ENCODE measurements around the gene LBP.
"Not testable (repeated sequence)": the region's sequence is repeated elsewhere in the genome, so short reads cannot be mapped to it uniquely, and the experiment has no call there.

LBP gene

GRCh38 chr20:38377838-38378237 is 31.6 kb downstream of the LBP start:
- DNase-seq; in situ Hi-C loops (cut with HindIII; ENCODE audit: low pct_ligation_motif_present, low pct_unique_long_range_greater_than_20kb, low sequenced_read_pairs): not testable (repeated sequence)

GRCh38 chr20:38383147-38383546 is 36.9 kb downstream of the LBP start:
- no peak for DNase-seq
- in situ Hi-C loops (cut with HindIII; ENCODE audit: low pct_ligation_motif_present, low pct_unique_long_range_greater_than_20kb, low sequenced_read_pairs) = no loop called here

- no peak for DNase-seq
- in situ Hi-C loops (cut with HindIII; ENCODE audit: low pct_ligation_motif_present, low pct_unique_long_range_greater_than_20kb, low sequenced_read_pairs) = no loop called here
Measured at GRCh38 chr20:38386004-38386403, 39.7 kb downstream of the LBP start.

DNA sequence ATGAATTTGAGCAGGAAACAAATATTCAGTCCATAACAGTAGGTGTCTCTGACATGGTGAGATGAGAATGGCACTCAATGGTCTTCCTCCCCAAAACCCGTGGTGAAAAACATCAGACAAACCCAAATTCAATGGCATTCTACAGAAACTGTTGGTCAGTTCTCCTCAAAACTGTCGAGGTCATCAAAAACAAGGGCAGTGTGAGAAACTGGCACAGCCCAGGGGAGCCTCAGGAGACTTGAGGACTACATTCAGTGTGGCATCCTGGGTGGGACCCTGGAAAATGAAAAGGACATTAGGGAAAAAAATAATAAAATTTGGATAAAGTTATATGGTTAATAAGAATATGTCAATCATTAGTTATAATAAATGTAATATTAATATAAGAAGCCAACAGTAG is 40.6 kb downstream of the LBP start:
- in situ Hi-C loops (cut with HindIII; ENCODE audit: low pct_ligation_motif_present, low pct_unique_long_range_greater_than_20kb, low sequenced_read_pairs) = no loop called here

GRCh38 chr20:38387953-38388352 is 41.7 kb downstream of the LBP start:
- in situ Hi-C loops (cut with HindIII; ENCODE audit: low pct_ligation_motif_present, low pct_unique_long_range_greater_than_20kb, low sequenced_read_pairs) = no loop called here
- DNase-seq = no peak

More for the DNA sequence above, 40.6 kb downstream of the LBP start:
- no peak for DNase-seq

DNA sequence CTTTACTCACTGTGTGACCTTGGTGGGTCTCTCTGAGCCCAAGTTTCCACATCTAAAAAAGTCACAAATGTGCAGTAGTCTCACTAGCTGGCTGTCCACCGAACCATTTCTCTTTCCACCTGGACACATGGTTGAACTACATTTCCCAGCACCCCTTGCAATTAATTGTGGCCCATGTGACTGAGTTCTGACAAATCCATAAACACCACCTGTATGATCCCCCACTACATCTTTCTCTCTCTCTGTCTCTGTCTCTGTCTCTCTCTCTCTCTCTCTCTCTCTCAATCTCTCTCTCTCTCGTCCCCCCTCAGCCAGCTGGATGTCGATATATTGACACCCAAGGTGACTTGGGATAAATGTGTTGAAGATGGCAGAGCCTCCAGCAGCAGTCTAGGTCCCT is 46.1 kb downstream of the LBP start:
- no peak for DNase-seq
- in situ Hi-C loops (cut with HindIII; ENCODE audit: low pct_ligation_motif_present, low pct_unique_long_range_greater_than_20kb, low sequenced_read_pairs) = no loop called here

GRCh38 chr20:38393259-38393658 is 47.0 kb downstream of the LBP start:
- in situ Hi-C loops (cut with HindIII; ENCODE audit: low pct_ligation_motif_present, low pct_unique_long_range_greater_than_20kb, low sequenced_read_pairs) = no loop called here
- DNase-seq = no peak

- in situ Hi-C loops (cut with HindIII; ENCODE audit: low pct_ligation_motif_present, low pct_unique_long_range_greater_than_20kb, low sequenced_read_pairs) = no loop called here
- no peak for DNase-seq
Measured at GRCh38 chr20:38395165-38395564, 48.9 kb downstream of the LBP start.

DNA sequence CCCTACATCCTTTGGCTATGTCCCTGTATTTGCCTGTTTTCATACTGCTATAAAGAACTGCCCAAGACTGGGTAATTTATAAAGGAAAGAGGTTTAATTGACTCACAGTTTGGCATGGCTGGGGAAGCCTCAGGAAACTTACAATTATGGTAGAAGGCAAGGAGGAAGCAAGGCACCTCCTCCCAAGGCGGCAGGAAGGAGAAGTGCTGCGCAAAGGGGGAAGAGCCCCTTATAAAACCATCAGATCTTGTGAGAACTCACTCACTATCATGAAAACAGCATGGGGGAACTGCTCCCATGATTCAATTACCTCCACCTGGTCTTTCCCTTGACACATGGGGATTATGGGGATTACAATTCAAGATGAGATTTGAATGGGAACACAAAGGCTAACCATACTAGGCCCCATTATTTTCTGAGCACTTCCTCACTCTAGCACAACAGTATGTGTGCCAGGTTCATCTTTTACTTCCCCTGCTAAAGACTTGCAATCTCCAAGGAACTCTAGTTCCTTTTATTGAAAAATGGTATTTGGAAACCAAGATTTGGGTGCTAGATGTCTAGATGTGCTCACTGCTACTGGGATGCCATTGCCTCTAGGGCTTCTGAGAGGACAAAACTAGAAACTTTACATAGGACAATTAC is 49.6 kb downstream of the LBP start:
- in situ Hi-C loops (cut with HindIII; ENCODE audit: low pct_ligation_motif_present, low pct_unique_long_range_greater_than_20kb, low sequenced_read_pairs); DNase-seq: not testable (repeated sequence)

GRCh38 chr20:38402089-38402488 is 55.8 kb downstream of the LBP start:
- no peak for DNase-seq
- in situ Hi-C loops (cut with HindIII; ENCODE audit: low pct_ligation_motif_present, low pct_unique_long_range_greater_than_20kb, low sequenced_read_pairs) = no loop called here

- no peak for DNase-seq
- in situ Hi-C loops (cut with HindIII; ENCODE audit: low pct_ligation_motif_present, low pct_unique_long_range_greater_than_20kb, low sequenced_read_pairs) = no loop called here
Measured at GRCh38 chr20:38402816-38403215, 56.5 kb downstream of the LBP start.

DNA sequence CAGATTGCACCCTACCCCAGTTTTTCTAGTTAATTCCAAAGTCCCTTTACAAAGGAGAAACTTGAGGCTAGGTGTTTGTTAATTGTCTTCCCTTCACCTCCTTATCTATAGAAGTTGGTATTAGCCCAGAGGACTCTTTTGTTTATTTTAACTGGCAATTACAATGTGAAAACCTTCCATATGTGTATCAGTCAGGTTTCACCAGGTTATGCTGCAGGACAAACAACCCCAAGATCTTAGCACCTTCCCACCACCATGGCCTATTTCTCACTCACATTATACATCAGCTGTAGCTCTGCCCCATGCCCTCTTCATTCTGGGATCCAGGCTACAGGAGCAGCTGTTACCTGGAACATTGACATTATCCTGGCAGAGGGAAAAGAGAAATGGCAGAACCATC is 57.7 kb downstream of the LBP start:
- DNase-seq = no peak
- in situ Hi-C loops (cut with HindIII; ENCODE audit: low pct_ligation_motif_present, low pct_unique_long_range_greater_than_20kb, low sequenced_read_pairs) = no loop called here

- in situ Hi-C loops (cut with HindIII; ENCODE audit: low pct_ligation_motif_present, low pct_unique_long_range_greater_than_20kb, low sequenced_read_pairs) = no loop called here
- no peak for DNase-seq
Measured at GRCh38 chr20:38405132-38405531, 58.9 kb downstream of the LBP start.

GRCh38 chr20:38406476-38406875 is 60.2 kb downstream of the LBP start:
- DNase-seq = no peak
- in situ Hi-C loops (cut with HindIII; ENCODE audit: low pct_ligation_motif_present, low pct_unique_long_range_greater_than_20kb, low sequenced_read_pairs) = no loop called here

- in situ Hi-C loops (cut with HindIII; ENCODE audit: low pct_ligation_motif_present, low pct_unique_long_range_greater_than_20kb, low sequenced_read_pairs) = no loop called here
- DNase-seq = no peak
Measured at GRCh38 chr20:38407321-38407720, 61.0 kb downstream of the LBP start.

DNA sequence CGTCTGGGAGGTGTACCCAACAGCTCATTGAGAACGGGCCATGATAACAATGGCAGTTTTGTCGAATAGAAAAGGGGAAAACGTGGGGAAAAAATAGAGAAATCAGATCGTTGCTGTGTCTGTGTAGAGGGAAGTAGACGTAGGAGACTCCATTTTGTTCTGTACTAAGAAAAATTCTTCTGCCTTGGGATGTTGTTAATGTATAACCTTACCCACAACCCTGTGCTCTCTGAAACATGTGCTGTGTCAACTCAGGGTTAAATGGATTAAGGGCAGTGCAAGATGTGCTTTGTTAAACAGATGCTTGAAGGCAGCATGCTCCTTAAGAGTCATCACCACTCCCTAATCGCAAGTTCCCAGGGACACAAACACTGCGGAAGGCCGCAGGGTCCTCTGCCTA is 61.5 kb downstream of the LBP start:
- in situ Hi-C loops (cut with HindIII; ENCODE audit: low pct_ligation_motif_present, low pct_unique_long_range_greater_than_20kb, low sequenced_read_pairs) = not testable (repeated sequence)

GRCh38 chr20:38412877-38413577 is 66.7 kb downstream of the LBP start:
- in situ Hi-C loops (cut with HindIII; ENCODE audit: low pct_ligation_motif_present, low pct_unique_long_range_greater_than_20kb, low sequenced_read_pairs) = no loop called here
- no peak for DNase-seq

More for the DNA sequence above, 61.5 kb downstream of the LBP start:
- not testable (repeated sequence) for DNase-seq

DNA sequence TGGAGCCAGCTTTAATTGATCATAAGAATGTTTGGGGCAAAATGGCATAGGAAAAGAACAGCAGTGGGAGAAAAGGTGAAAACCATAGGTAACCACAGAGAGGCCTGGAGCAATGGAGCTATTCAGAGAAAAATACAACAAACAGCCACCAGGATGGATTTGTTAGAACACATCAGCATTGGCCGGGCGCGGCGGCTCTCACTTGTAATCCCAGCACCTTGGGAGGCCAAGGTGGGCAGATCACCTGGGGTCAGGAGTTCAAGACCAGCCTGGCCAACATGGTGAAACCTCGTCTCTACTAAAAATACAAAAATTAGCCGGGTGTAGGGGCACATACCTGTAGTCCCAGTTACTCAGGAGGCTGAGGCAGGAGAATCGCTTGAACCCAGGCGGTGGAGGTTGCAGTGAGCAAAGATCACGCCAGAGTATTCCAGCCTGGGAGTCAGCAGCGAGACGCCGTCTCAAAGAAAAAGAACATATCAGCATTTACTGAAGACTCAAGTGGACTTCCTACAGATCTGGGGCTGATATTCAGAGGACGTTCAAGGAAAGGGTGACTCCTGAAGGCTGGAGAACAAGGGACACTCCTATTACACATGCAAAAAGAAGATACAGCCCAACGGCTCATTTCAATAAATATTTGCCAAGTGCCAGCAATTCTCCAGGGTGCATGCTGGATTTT is 68.6 kb downstream of the LBP start:
- DNase-seq = no peak
- in situ Hi-C loops (cut with HindIII; ENCODE audit: low pct_ligation_motif_present, low pct_unique_long_range_greater_than_20kb, low sequenced_read_pairs) = no loop called here

GRCh38 chr20:38418509-38419204 is 72.4 kb downstream of the LBP start:
- DNase-seq = peak; percentile 28
- in situ Hi-C loops (cut with HindIII; ENCODE audit: low pct_ligation_motif_present, low pct_unique_long_range_greater_than_20kb, low sequenced_read_pairs) = no loop called here

All from ACHN (cell line).